Activated T-helper 1 cell treated with anti-CD3 and anti-CD28 coated beads, Interleukin-12 subunit alpha, Interleukin-12 subunit beta, Interleukin-2, Interleukin-4 antibody, amounts not matched to agents 30 ng/mL and 10 ng/mL and 1 ng/mL, durations not matched to agents 14 hours and 24 hours and 36 hours (primary cell): ENCODE data around the gene SV2B. TPM values are rescaled to one million over a fixed set of nuclear protein-coding genes. Genes with fewer than 3 reads are reported as not detected.

ENCODE experiments used
- DNase-seq: peaks from one replicate; pipeline ENCODE4 v3.0.0; 2021; ENCODE audit warnings: low spot score
- H3K27ac Mint-ChIP-seq: one replicate; pipeline ENCODE4 v1.8.0; 2021; ENCODE audit warnings: mild to moderate bottlenecking, mixed read lengths
- H3K27me3 Mint-ChIP-seq: one replicate; pipeline ENCODE4 v1.8.0; 2022; ENCODE audit warnings: mild to moderate bottlenecking, moderate library complexity, mixed read lengths; ENCODE audit not compliant: insufficient read depth
- H3K36me3 Mint-ChIP-seq: one replicate; pipeline ENCODE4 v1.8.0; 2021; ENCODE audit warnings: low read depth, mixed read lengths
- H3K4me1 Mint-ChIP-seq: one replicate; pipeline ENCODE4 v1.8.0; 2021; ENCODE audit warnings: low read depth, mixed read lengths
- H3K4me3 Mint-ChIP-seq: one replicate; pipeline ENCODE4 v1.8.0; 2021; ENCODE audit warnings: mild to moderate bottlenecking, moderate library complexity, mixed read lengths
- H3K9me3 Mint-ChIP-seq: one replicate; pipeline ENCODE4 v1.8.0; 2021; ENCODE audit warnings: mixed read lengths
- intact Hi-C: fragments of 100-400 bp; cut with micrococcal nuclease; formaldehyde crosslinking; loops from one replicate; pipeline ENCODE4 v1.15.1; 2024
- total RNA-seq: library from RNA; stranded (reverse); gene quantifications from 2 replicates; pipeline ENCODE4 v1.2.3, GENCODE V29; 2022

Gene SV2B
- total RNA-seq, 1 donor from 2014 or later = 0.08 TPM

DNA sequence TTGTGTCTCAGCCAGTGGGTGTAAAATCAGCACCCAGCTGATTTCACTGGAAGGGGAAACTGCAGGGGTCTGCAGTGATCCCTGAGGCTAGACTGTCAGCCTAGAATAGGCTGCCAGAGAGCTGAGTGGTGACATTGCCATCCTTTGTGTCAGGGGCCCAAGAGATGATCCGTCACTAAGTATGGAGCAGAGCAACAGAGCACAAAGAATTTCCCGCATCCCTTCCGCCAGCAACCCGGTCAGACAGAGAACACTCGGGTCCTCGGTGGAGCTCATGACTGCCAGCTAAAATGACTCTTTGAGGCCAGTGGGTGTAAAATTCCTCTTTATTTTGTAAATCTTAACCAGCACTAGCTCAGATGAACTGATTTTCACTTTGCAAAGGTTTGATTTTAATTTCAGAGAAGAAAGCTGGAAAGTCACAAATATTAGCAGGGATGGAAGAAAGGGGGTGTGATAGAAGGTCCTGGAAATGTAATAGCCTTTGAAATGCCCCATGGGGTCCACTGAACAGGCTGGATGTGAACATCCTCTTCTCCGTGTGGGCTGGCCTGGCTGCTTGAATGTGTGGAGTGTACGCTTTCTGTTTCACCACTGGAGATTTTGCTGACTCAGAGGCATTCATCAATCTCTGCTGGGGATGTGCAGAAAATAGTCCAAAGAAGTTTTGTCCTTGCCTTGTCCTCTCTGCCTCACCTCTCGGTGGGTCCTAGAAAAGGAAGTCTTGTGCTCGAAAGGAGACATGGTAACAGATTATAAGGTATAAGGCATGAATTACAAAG, 138.8 kb downstream of the SV2B start:
- no peaks in the 10 kb centered on the region for H3K36me3 Mint-ChIP-seq
- DNase-seq = no peak
- no peak overlapping the region for H3K4me3 Mint-ChIP-seq
- no peak overlapping the region for H3K27ac Mint-ChIP-seq
- no peaks in the 10 kb centered on the region for H3K4me1 Mint-ChIP-seq
- H3K27me3 Mint-ChIP-seq = peaks cover 16% of the 10 kb centered on the region
- no peaks in the 10 kb centered on the region for H3K9me3 Mint-ChIP-seq
- intact Hi-C loops = no loop called here

DNA sequence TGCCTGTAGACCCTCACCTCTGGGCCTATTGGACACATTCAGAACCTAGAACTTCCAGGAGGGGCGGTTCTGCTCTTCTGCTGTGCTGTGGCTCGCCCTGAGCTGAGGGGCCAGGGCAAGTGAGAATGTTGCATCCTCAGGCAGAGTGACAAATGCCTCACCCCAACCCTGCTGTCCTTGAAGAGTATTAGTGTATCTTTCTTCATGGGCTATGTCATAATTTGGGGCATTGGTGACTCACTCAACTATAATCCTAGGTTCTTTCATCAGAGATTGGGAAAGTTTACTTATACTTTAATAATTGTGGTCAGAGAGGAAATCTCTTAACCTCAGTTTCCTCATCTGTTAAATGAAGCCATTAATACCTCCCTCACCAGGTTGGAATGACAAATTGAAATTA, 143.8 kb downstream of the SV2B start:
- Mint-ChIP-seq H3K27ac (no peak overlapping the region), H3K9me3 (no peaks in the 10 kb centered on the region), H3K36me3 (no peaks in the 10 kb centered on the region), H3K27me3 (peaks cover 5% of the 10 kb centered on the region), H3K4me3 (no peak overlapping the region), H3K4me1 (no peaks in the 10 kb centered on the region)
- intact Hi-C loops = no loop called here
- no peak for DNase-seq

DNA sequence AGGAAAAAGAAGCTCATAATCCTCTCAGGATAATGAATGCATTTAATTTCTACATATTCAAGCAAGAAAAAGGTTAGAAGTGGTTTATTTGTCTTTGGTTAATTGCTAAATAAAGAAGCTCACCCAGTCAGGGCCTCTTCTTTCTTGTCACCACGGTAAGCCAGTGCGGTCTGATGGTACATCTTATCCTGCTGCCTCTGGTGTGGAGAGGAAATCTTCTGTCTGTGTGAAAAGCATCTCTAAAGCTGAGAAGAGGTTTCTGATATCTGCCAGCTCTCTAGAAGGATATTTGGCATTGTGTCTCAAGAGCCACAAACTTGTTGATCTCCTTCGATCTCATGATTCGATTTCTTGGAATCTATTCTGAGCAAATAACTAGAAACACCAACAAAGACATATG, 144.9 kb downstream of the SV2B start:
- Mint-ChIP-seq H3K9me3 (no peaks in the 10 kb centered on the region), H3K27ac (no peak overlapping the region)
- intact Hi-C loops = no loop called here

DNA sequence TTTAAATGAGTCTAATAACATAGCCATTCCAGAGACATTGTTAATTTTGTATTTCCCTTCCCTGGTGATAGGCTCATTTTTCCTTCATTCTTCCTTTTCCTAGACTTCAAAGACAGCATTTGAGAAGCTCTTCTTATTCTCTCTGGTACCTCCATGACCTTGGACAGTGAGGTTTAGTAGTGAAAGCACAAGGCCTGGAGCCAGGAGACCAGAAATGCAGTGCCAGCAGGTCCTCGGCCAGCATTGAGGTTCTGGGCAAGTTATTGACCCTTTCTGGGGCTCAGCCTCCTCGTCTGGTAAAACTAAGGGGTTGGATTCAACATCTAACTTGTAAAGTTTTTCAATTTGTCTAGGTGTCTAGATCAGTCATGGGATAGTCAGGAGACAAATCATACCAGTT, 146.9 kb downstream of the SV2B start:
- peaks cover 15% of the 10 kb centered on the region for H3K27me3 Mint-ChIP-seq
- H3K36me3 Mint-ChIP-seq = no peaks in the 10 kb centered on the region
- H3K27ac Mint-ChIP-seq = no peak overlapping the region
- DNase-seq = no peak
- no peak overlapping the region for H3K4me3 Mint-ChIP-seq
- no peaks in the 10 kb centered on the region for H3K4me1 Mint-ChIP-seq
- no peaks in the 10 kb centered on the region for H3K9me3 Mint-ChIP-seq
- intact Hi-C loops = loop anchor here (1.0 to 2.0 kb wide), 2 partner anchors 24 to 191 kb away; no protein-coding TSS in a partner anchor

More for the DNA sequence above, 144.9 kb downstream of the SV2B start:
- no peak for DNase-seq
- H3K36me3 Mint-ChIP-seq = no peaks in the 10 kb centered on the region
- no peak overlapping the region for H3K4me3 Mint-ChIP-seq
- peaks cover 10% of the 10 kb centered on the region for H3K27me3 Mint-ChIP-seq
- H3K4me1 Mint-ChIP-seq = no peaks in the 10 kb centered on the region

DNA sequence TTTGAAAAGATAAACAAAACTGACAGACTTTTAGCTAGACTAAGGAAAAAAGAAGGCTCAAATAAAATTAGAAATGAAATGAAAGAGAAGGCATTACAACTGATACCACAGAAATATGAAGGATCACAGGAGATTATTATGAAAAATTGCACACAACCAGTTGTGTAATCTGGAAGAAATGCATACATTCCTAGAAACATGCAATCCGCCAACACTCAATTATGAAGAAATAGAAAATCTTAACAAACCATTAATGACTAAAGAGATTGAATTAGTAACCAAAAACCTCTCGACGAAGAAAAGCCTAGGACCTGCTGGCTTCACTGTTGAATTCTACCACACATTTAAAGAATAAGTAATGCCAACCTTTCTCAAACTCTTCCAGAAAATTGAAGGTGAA, 149.5 kb downstream of the SV2B start:
- Mint-ChIP-seq H3K4me3 (no peak overlapping the region), H3K27ac (no peak overlapping the region), H3K36me3 (no peaks in the 10 kb centered on the region), H3K9me3 (no peaks in the 10 kb centered on the region), H3K4me1 (no peaks in the 10 kb centered on the region), H3K27me3 (peaks cover 24% of the 10 kb centered on the region)
- intact Hi-C loops = no loop called here
- DNase-seq = no peak

DNA sequence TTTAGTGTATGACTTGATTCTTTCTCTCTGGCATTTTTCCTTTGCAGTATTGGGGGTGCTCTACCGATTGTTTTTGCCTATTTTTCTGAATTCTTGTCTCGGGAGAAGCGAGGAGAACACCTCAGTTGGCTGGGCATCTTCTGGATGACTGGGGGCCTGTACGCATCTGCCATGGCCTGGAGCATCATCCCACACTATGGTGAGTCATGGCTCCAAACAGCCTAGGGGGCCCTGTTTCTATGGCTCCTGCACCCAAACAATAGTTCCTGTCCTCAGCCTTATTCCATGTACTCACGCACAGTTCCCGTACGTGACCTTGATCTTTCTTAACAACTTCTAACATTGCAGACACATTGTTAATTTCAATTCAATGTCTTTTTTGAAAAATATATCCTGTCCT, 152.3 kb downstream of the SV2B start:
- no peak for DNase-seq
- no peaks in the 10 kb centered on the region for H3K4me1 Mint-ChIP-seq
- peaks cover 24% of the 10 kb centered on the region for H3K27me3 Mint-ChIP-seq
- no peaks in the 10 kb centered on the region for H3K36me3 Mint-ChIP-seq
- H3K9me3 Mint-ChIP-seq = no peaks in the 10 kb centered on the region
- intact Hi-C loops = no loop called here
- no peak overlapping the region for H3K27ac Mint-ChIP-seq
- H3K4me3 Mint-ChIP-seq = no peak overlapping the region

DNA sequence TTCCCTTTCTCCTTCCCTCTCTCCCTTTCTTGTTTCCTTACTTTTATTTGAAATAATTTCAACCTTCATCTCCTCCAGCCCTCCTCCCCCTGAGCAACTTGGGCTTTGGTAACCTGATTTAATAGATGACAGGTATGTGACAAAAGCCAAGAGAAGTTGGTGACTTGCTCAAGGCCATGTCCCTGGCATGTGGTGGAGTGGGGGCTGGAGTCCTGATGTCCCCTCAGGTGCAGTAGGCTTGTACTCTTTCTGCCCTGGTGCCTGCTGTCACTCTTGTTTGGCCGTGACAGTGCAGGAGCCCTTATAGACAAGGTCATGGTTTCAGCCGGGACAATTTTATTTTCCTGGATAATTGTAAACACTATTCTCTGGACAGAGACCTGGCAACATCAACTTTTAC, 152.7 kb downstream of the SV2B start:
- Mint-ChIP-seq H3K4me1 (no peaks in the 10 kb centered on the region), H3K27me3 (peaks cover 24% of the 10 kb centered on the region), H3K4me3 (no peak overlapping the region), H3K27ac (no peak overlapping the region), H3K36me3 (no peaks in the 10 kb centered on the region), H3K9me3 (no peaks in the 10 kb centered on the region)
- intact Hi-C loops = no loop called here
- no peak for DNase-seq

DNA sequence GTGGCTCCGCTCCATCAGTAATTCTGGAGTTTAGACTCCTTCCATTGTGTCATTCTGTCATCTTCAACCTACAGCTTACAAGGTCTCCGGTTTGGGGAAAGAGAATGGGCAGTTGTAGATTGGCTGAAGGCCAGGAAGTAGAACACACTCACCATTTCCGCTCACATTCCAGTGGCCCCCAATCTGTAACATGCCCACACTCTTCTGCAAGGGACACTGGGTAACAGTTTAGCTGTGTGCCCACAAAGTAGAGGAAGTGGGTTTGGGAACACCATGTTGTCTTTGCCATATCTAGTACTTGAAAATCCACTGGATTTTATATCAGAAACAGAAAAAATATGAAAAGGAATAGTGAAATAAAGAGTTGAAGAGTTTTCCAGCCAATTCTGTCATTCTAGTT, 153.5 kb downstream of the SV2B start:
- Mint-ChIP-seq H3K9me3 (no peaks in the 10 kb centered on the region), H3K27me3 (peaks cover 21% of the 10 kb centered on the region), H3K4me3 (no peak overlapping the region), H3K4me1 (no peaks in the 10 kb centered on the region), H3K36me3 (no peaks in the 10 kb centered on the region), H3K27ac (no peak overlapping the region)
- intact Hi-C loops = no loop called here
- no peak for DNase-seq

DNA sequence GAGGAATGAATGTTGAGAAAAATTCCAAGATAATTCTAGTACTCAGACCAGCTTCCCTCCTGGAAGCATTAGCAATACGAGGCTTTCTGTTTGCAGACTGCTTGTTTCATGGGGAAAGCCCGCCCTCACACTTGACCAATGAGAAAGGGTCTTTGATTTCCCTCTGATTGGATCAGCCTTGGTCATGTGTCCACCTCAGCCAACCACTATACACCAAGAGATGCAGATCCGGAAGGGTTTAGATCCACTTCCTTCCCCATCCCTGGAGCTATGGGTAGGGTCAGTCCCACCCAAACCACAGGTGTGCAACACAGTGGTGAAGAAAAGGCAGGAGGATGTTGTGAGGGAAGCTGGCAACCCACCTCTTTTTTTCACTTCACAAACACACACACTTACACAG, 154.7 kb downstream of the SV2B start:
- H3K27ac Mint-ChIP-seq = no peak overlapping the region
- no peaks in the 10 kb centered on the region for H3K36me3 Mint-ChIP-seq
- no peaks in the 10 kb centered on the region for H3K9me3 Mint-ChIP-seq
- H3K27me3 Mint-ChIP-seq = peaks cover 13% of the 10 kb centered on the region
- no peaks in the 10 kb centered on the region for H3K4me1 Mint-ChIP-seq
- intact Hi-C loops = no loop called here
- no peak overlapping the region for H3K4me3 Mint-ChIP-seq
- no peak for DNase-seq

DNA sequence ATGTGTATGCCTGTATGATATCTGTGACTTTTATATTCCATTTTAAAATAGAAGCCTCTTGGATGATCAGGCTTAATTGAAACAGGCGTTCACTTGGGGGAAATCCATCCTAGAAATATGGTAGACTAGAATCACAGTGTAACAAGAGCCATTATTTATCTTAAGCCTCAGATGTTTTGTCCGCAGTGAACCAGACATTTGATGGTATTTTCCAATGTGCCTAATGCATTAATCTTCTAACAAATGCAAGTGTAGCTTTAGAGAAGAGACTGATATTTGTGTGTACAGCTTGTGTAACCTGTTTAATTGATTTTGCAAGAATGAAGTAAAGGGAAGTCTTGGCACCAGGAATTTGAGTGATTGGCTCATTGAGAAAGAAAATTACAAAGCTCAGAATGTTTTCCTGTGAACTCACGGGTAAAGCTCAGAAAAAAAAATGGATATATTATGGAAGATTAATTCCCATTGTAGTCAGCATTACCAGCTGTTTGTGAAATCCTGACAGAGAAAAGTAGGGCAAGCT, 155.7 kb downstream of the SV2B start:
- DNase-seq = no peak
- no peaks in the 10 kb centered on the region for H3K4me1 Mint-ChIP-seq
- no peak overlapping the region for H3K27ac Mint-ChIP-seq
- no peak overlapping the region for H3K4me3 Mint-ChIP-seq
- intact Hi-C loops = no loop called here
- H3K27me3 Mint-ChIP-seq = peaks cover 14% of the 10 kb centered on the region
- no peaks in the 10 kb centered on the region for H3K36me3 Mint-ChIP-seq
- no peaks in the 10 kb centered on the region for H3K9me3 Mint-ChIP-seq

DNA sequence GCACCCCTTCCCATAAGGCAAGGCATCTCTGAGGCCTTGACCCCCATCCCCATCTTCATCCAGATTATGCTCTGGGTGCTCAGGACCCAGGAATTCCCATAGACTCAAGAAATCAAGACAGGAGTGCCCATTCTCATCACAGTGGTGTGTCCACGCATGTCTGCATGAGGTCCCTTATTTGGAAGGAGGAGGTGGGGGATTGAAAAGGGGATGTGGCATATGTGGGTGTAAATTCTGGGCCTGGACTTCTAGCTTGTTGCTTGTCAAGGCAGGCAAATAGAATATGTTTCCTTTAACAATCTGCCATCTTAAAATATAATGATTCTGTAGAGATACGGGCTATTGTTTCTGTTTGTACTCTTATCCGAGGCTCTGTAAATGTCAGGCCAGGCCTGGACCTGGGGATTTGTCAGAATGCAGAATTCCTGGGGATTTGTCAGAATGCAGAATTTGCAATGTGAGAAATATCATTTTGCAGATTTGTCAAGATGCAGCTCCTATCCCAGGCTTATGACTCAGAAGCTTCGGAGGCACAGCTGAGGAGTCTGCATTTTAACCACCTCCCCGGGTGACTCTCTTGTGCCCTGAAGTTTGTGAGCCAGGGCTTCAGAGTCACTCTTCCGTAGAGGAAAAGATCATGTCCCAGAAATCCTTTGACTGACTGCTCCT, 157.8 kb downstream of the SV2B start:
- H3K27me3 Mint-ChIP-seq = peaks cover 8% of the 10 kb centered on the region
- H3K9me3 Mint-ChIP-seq = no peaks in the 10 kb centered on the region
- no peak for DNase-seq
- no peaks in the 10 kb centered on the region for H3K4me1 Mint-ChIP-seq
- intact Hi-C loops = no loop called here
- H3K4me3 Mint-ChIP-seq = no peak overlapping the region
- H3K36me3 Mint-ChIP-seq = no peaks in the 10 kb centered on the region
- no peak overlapping the region for H3K27ac Mint-ChIP-seq

DNA sequence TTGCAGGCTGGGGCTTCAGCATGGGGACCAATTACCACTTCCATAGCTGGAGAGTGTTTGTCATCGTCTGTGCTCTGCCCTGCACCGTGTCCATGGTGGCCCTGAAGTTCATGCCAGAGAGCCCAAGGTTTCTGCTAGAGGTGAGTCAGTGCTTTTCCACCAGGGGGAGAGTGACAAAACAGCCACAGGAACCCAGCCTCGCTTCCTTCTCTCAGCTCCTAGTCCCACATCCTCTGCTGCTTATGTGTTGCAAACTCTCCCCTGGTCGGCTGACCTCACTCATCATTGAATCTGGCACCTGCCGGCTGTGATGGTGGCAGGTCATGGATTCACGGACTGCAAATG, 158.3 kb downstream of the SV2B start:
- H3K4me3 Mint-ChIP-seq = no peak overlapping the region
- H3K4me1 Mint-ChIP-seq = no peaks in the 10 kb centered on the region
- H3K27me3 Mint-ChIP-seq = peaks cover 6% of the 10 kb centered on the region
- H3K27ac Mint-ChIP-seq = no peak overlapping the region
- intact Hi-C loops = no loop called here
- DNase-seq = no peak
- no peaks in the 10 kb centered on the region for H3K9me3 Mint-ChIP-seq
- H3K36me3 Mint-ChIP-seq = no peaks in the 10 kb centered on the region

DNA sequence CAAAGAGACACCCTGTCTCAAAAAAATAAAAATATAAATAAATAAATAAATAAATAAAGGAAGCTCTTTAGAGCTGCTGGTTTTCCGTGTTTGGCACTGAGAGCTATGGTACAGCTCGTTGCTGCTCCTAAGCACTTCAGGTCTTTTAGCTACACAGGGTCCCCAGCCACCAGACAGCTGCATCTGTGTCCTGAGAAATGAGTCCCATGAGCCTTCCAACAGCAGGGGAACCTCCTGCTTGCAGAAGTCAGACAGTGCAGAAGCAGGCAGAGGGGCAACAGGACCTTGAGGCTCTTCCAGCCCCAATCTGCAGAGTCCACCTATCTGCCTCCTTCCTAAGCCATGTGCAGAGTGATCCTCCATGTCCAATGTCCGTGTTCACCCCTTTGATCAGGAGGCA, 159.0 kb downstream of the SV2B start:
- no peak overlapping the region for H3K27ac Mint-ChIP-seq
- H3K4me1 Mint-ChIP-seq = no peaks in the 10 kb centered on the region
- H3K36me3 Mint-ChIP-seq = no peaks in the 10 kb centered on the region
- no peak for DNase-seq
- H3K4me3 Mint-ChIP-seq = no peak overlapping the region
- peaks cover 2% of the 10 kb centered on the region for H3K27me3 Mint-ChIP-seq
- H3K9me3 Mint-ChIP-seq = no peaks in the 10 kb centered on the region
- intact Hi-C loops = no loop called here
